HUES6 (cell line): ENCODE results near the gene GAS6.

Experiments
- H3K27ac ChIP-seq: 2 replicates; pipeline ENCODE4 v1.7.0; 2013; ENCODE audit warnings: low read depth, mild to moderate bottlenecking, low read length, inconsistent platforms
- H3K27me3 ChIP-seq: 2 replicates; pipeline ENCODE4 v1.6.1; 2013; ENCODE audit warnings: low read length; ENCODE audit not compliant: control insufficient read depth, insufficient read depth
- H3K36me3 ChIP-seq: 2 replicates; pipeline ENCODE4 v1.6.1; 2013; ENCODE audit warnings: low read length; ENCODE audit not compliant: control insufficient read depth, insufficient read depth
- H3K4me1 ChIP-seq: 2 replicates; pipeline ENCODE4 v1.6.1; 2013; ENCODE audit warnings: low read length; ENCODE audit not compliant: control insufficient read depth, insufficient read depth
- H3K4me3 ChIP-seq: 2 replicates; pipeline ENCODE4 v1.5.1; 2013; ENCODE audit warnings: low read depth, low read length
- H3K9ac ChIP-seq: one replicate; pipeline ENCODE4 v1.6.1; 2013; ENCODE audit warnings: mild to moderate bottlenecking, low read length
- H3K9me3 ChIP-seq: 2 replicates; pipeline ENCODE4 v1.6.1; 2013; ENCODE audit warnings: low read depth, low read length; ENCODE audit not compliant: control insufficient read depth, insufficient read depth

Gene GAS6

GRCh38 chr13:113808058-113808834 lies 55.6 kb downstream of the GAS6 start:
- no peaks in the 10 kb centered on the region for H3K36me3 ChIP-seq
- no peak overlapping the region for H3K4me3 ChIP-seq
- no peaks in the 10 kb centered on the region for H3K4me1 ChIP-seq
- no peak overlapping the region for H3K9ac ChIP-seq
- H3K9me3 ChIP-seq = peaks cover 20% of the 10 kb centered on the region
- no peaks in the 10 kb centered on the region for H3K27me3 ChIP-seq
- H3K27ac ChIP-seq = no peak overlapping the region

- Histone ChIP-seq H3K4me3 (no peak overlapping the region), H3K27me3 (no peaks in the 10 kb centered on the region), H3K36me3 (no peaks in the 10 kb centered on the region), H3K4me1 (peaks cover 7% of the 10 kb centered on the region; the same call in 1 of the 2 replicates), H3K9me3 (peaks cover 20% of the 10 kb centered on the region), H3K9ac (no peak overlapping the region), H3K27ac (no peak overlapping the region)
Measured at GRCh38 chr13:113806526-113806925, 57.4 kb downstream of the GAS6 start.

GRCh38 chr13:113806104-113806471 lies 57.8 kb downstream of the GAS6 start:
- H3K36me3 ChIP-seq = no peaks in the 10 kb centered on the region
- no peak overlapping the region for H3K4me3 ChIP-seq
- H3K4me1 ChIP-seq = peaks cover 7% of the 10 kb centered on the region; the same call in 1 of the 2 replicates
- H3K9me3 ChIP-seq = peaks cover 20% of the 10 kb centered on the region
- H3K27me3 ChIP-seq = no peaks in the 10 kb centered on the region
- no peak overlapping the region for H3K27ac ChIP-seq
- H3K9ac ChIP-seq = no peak overlapping the region

GRCh38 chr13:113805431-113806103 lies 58.3 kb downstream of the GAS6 start:
- no peaks in the 10 kb centered on the region for H3K27me3 ChIP-seq
- H3K27ac ChIP-seq = no peak overlapping the region
- H3K36me3 ChIP-seq = no peaks in the 10 kb centered on the region
- no peak overlapping the region for H3K9ac ChIP-seq
- no peak overlapping the region for H3K4me3 ChIP-seq
- H3K4me1 ChIP-seq = peaks cover 7% of the 10 kb centered on the region; the same call in 1 of the 2 replicates
- H3K9me3 ChIP-seq = peaks cover 20% of the 10 kb centered on the region

- no peaks in the 10 kb centered on the region for H3K27me3 ChIP-seq
Measured at GRCh38 chr13:113804703-113805430, 59.0 kb downstream of the GAS6 start.

GRCh38 chr13:113804017-113804702 lies 59.7 kb downstream of the GAS6 start:
- Histone ChIP-seq H3K9ac (no peak overlapping the region), H3K27me3 (no peaks in the 10 kb centered on the region), H3K4me1 (peaks cover 7% of the 10 kb centered on the region; the same call in 1 of the 2 replicates), H3K4me3 (no peak overlapping the region), H3K27ac (no peak overlapping the region), H3K9me3 (peaks cover 15% of the 10 kb centered on the region), H3K36me3 (no peaks in the 10 kb centered on the region)

More at GRCh38 chr13:113804703-113805430, 59.0 kb downstream of the GAS6 start:
- H3K9me3 ChIP-seq = peaks cover 19% of the 10 kb centered on the region
- H3K9ac ChIP-seq = no peak overlapping the region
- no peaks in the 10 kb centered on the region for H3K36me3 ChIP-seq
- peaks cover 7% of the 10 kb centered on the region; the same call in 1 of the 2 replicates for H3K4me1 ChIP-seq
- H3K27ac ChIP-seq = no peak overlapping the region
- no peak overlapping the region for H3K4me3 ChIP-seq

- H3K4me3 ChIP-seq = no peak overlapping the region
- H3K9ac ChIP-seq = no peak overlapping the region
- peaks cover 7% of the 10 kb centered on the region; the same call in 1 of the 2 replicates for H3K4me1 ChIP-seq
- H3K9me3 ChIP-seq = peaks cover 15% of the 10 kb centered on the region
- H3K36me3 ChIP-seq = no peaks in the 10 kb centered on the region
- H3K27ac ChIP-seq = no peak overlapping the region
- H3K27me3 ChIP-seq = no peaks in the 10 kb centered on the region
Measured at GRCh38 chr13:113803409-113804016, 60.4 kb downstream of the GAS6 start.

- H3K9ac ChIP-seq = no peak overlapping the region
- no peaks in the 10 kb centered on the region for H3K27me3 ChIP-seq
- no peaks in the 10 kb centered on the region for H3K36me3 ChIP-seq
- peaks cover 7% of the 10 kb centered on the region; the same call in 1 of the 2 replicates for H3K4me1 ChIP-seq
- H3K27ac ChIP-seq = no peak overlapping the region
- no peak overlapping the region for H3K4me3 ChIP-seq
- peaks cover 8% of the 10 kb centered on the region; the same call in 1 of the 2 replicates for H3K9me3 ChIP-seq
Measured at GRCh38 chr13:113802761-113803160, 61.1 kb downstream of the GAS6 start.

GRCh38 chr13:113802090-113802531 lies 61.8 kb downstream of the GAS6 start:
- Histone ChIP-seq H3K27ac (no peak overlapping the region), H3K9ac (no peak overlapping the region)

GRCh38 chr13:113801289-113801961 lies 62.5 kb downstream of the GAS6 start:
- Histone ChIP-seq H3K4me1 (peaks cover 7% of the 10 kb centered on the region; the same call in 1 of the 2 replicates), H3K27ac (no peak overlapping the region), H3K4me3 (no peak overlapping the region), H3K36me3 (no peaks in the 10 kb centered on the region), H3K9me3 (no peaks in the 10 kb centered on the region), H3K27me3 (no peaks in the 10 kb centered on the region), H3K9ac (no peak overlapping the region)

More at GRCh38 chr13:113802090-113802531, 61.8 kb downstream of the GAS6 start:
- H3K4me1 ChIP-seq = peaks cover 7% of the 10 kb centered on the region; the same call in 1 of the 2 replicates
- H3K27me3 ChIP-seq = no peaks in the 10 kb centered on the region
- H3K4me3 ChIP-seq = no peak overlapping the region
- H3K9me3 ChIP-seq = peaks cover 2% of the 10 kb centered on the region; the same call in 1 of the 2 replicates
- no peaks in the 10 kb centered on the region for H3K36me3 ChIP-seq
